Esophagus squamous epithelium (tissue), 5 donors: ENCODE results near the gene FRMPD2. TPM values are rescaled to one million over a fixed set of nuclear protein-coding genes. Genes with fewer than 3 reads are reported as not detected.

Experiments used
- DNase-seq: peaks from one replicate; lab custom pipeline; 2025; lab: John Stamatoyannopoulos, UW
- H3K27ac ChIP-seq, 4 donors: fragments of 200-600 bp; sonication (generic); one replicate each; pipeline ENCODE4 v1.5.1; 2016 to 2019; ENCODE audit warnings: mild to moderate bottlenecking in 1 of 4
- H3K27me3 ChIP-seq, 4 donors: fragments of 200-600 bp; sonication (generic); 1 replicate in 3 of 4; 2 replicates in 1 of 4; pipeline versions ENCODE4 v1.5.1 to v1.6.0; 2017 to 2021; ENCODE audit warnings: antibody characterized with exemption in 1 of 4
- H3K36me3 ChIP-seq, 3 donors: fragments of 200-600 bp; sonication (generic); one replicate each; pipeline ENCODE4 v1.5.1; 2016 to 2019
- H3K4me1 ChIP-seq, 3 donors: fragments of 200-600 bp; sonication (generic); one replicate each; pipeline ENCODE4 v1.5.1; 2017 to 2019
- H3K4me3 ChIP-seq, 4 donors: fragments of 200-600 bp; sonication (generic); 1 replicate in 3 of 4; 2 replicates in 1 of 4; pipeline ENCODE4 v1.5.1; 2016 to 2019; ENCODE audit warnings: mild to moderate bottlenecking in 2 of 4, moderate library complexity in 1 of 4
- H3K9me3 ChIP-seq, 3 donors: fragments of 200-600 bp; sonication (generic); one replicate each; pipeline ENCODE4 v1.5.1; 2016 to 2019
- CTCF ChIP-seq, 6 experiments: fragments of 450-650 bp in 4 of 6; fragments of 200-600 bp in 2 of 6; sonication (generic) in 2 of 6; IDR thresholded peaks; one replicate each; pipeline ENCODE4 v1.5.1; 2016 to 2019; ENCODE audit warnings: antibody characterized with exemption in 6 of 6, mild to moderate bottlenecking in 4 of 6, moderate library complexity in 4 of 6
- POLR2A ChIP-seq, 4 donors: fragments of 450-650 bp; IDR thresholded peaks; one replicate each; pipeline ENCODE4 v1.6.1; 2017; ENCODE audit warnings: antibody characterized with exemption in 4 of 4, mild to moderate bottlenecking in 4 of 4, moderate library complexity in 3 of 4
- WGBS, 2 donors: methylation state at CpG; one replicate each; pipeline ENCODE4 v1.1.5; 2018; 5-methylcytosine and 5-hydroxymethylcytosine counted together
- intact Hi-C: fragments of 100-400 bp; cut with DNase I; formaldehyde crosslinking; loops from one replicate; pipeline ENCODE4 v1.15.0; 2022
- total RNA-seq, 4 donors: library from RNA; depleted of rRNA; stranded (reverse); fragments of >200 nt; gene quantifications; one replicate each; pipeline ENCODE4 v1.1.0, GENCODE V29; 2016
- donor health status: DM: yes; HTN: yes; CAD: no.

The FRMPD2 gene
- total RNA-seq, 4 donors from 2014 or later = not detected

DNA sequence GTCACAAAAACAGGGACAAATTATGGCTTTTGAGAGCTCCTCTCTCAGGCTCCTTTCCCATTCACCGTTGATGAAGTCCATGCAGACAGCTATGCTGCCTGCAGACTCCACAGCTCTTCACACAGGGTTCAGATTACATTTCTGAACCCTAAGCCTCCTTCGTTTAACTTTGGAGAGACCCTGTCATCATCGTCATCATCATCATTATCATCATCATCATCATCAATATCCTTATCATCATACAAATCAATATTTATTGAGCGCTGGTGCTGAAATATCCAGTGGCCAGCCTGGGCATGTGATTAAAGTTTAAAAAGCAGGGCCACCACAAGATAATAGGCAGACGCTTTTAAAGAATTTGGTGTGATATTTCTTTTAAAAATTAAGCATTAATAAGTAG is 66.6 kb downstream of the FRMPD2 start:
- no peak for DNase-seq
- Histone ChIP-seq H3K27ac (no peak overlapping the region), H3K4me1 (no peaks in the 10 kb centered on the region), H3K27me3 (peaks cover 0 to 12% (median 0%) of the 10 kb centered on the region in 4 donors), H3K4me3 (no peak overlapping the region), H3K36me3 (no peaks in the 10 kb centered on the region), H3K9me3 (no peaks in the 10 kb centered on the region)
- intact Hi-C loops = no loop called here
- no peak for TF ChIP-seq POLR2A (IDR thresholded peaks at IDR 0.05)
- no peak for TF ChIP-seq CTCF (IDR thresholded peaks at IDR 0.05)
- 87 to 90% methylated on average over 5 of the region's 5 CpGs for WGBS, 2 donors

GRCh38 chr10:48206482-48207250 is 67.8 kb downstream of the FRMPD2 start:
- Histone ChIP-seq H3K4me1 (no peaks in the 10 kb centered on the region), H3K4me3 (no peak overlapping the region), H3K36me3 (no peaks in the 10 kb centered on the region), H3K27me3 (peaks cover 0 to 6% (median 0%) of the 10 kb centered on the region in 4 donors), H3K9me3 (no peaks in the 10 kb centered on the region), H3K27ac (no peak overlapping the region)
- intact Hi-C loops = no loop called here
- WGBS, 2 donors = 71 to 82% methylated on average over 6 of the region's 6 CpGs
- TF ChIP-seq CTCF (IDR thresholded peaks at IDR 0.05) (no peak), POLR2A (IDR thresholded peaks at IDR 0.05) (no peak)
- DNase-seq = no peak

DNA sequence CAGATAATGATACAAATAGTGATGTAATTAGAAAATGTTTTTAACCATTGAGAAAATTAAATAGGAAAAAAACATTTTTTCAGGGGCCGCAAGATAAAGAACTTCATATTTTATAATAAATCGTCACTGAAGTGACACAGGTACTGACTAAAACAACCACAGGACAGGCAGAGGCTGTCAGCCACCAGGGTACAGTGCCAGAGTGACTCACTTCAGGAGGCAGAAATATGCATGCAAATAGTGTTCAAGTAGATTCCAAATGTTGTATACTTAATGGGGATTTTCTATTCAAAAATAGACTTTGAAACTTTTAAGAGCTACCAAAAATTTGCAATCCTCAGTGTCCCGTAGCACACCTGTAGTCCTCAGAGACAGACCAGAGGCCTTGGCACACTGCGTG is 68.6 kb downstream of the FRMPD2 start:
- DNase-seq = no peak
- Histone ChIP-seq H3K27ac (no peak overlapping the region), H3K4me1 (no peaks in the 10 kb centered on the region), H3K36me3 (no peaks in the 10 kb centered on the region), H3K9me3 (no peaks in the 10 kb centered on the region), H3K27me3 (no peaks in the 10 kb centered on the region), H3K4me3 (no peak overlapping the region)
- TF ChIP-seq POLR2A (IDR thresholded peaks at IDR 0.05) (no peak), CTCF (IDR thresholded peaks at IDR 0.05) (no peak)
- intact Hi-C loops = no loop called here
- 60 to 69% methylated on average over 4 of the region's 4 CpGs for WGBS, 2 donors

GRCh38 chr10:48199580-48200377 is 74.7 kb downstream of the FRMPD2 start:
- no peak overlapping the region for H3K4me3 ChIP-seq
- 71 to 77% methylated on average over 9 of the region's 9 CpGs for WGBS, 2 donors

More at GRCh38 chr10:48199580-48200377, 74.7 kb downstream of the FRMPD2 start:
- no peaks in the 10 kb centered on the region for H3K9me3 ChIP-seq
- TF ChIP-seq CTCF (IDR thresholded peaks at IDR 0.05) = no peak
- no peak for TF ChIP-seq POLR2A (IDR thresholded peaks at IDR 0.05)
- intact Hi-C loops = no loop called here
- DNase-seq = no peak
- no peak overlapping the region for H3K27ac ChIP-seq
- no peaks in the 10 kb centered on the region for H3K27me3 ChIP-seq
- H3K4me1 ChIP-seq = no peaks in the 10 kb centered on the region
- H3K36me3 ChIP-seq = no peaks in the 10 kb centered on the region
